Dermis microvascular lymphatic vessel endothelial cell (primary cell): Measurements from ENCODE around the gene SMC4. TPM values are rescaled to one million over a fixed set of nuclear protein-coding genes. Genes with fewer than 3 reads are reported as not detected.
"Not testable (repeated sequence)": the region's sequence is repeated elsewhere in the genome, so short reads cannot be mapped to it uniquely, and the experiment has no call there.

Experiments used
- DNase-seq, 2 donors: peaks; one replicate each; pipeline versions ENCODE4 v3.0.0 to v3.0.0-alpha.2; 2010; ENCODE audit warnings: low read depth in 2 of 2
- total RNA-seq: library from RNA; depleted of rRNA; stranded (reverse); fragments of >200 nt; gene quantifications from 2 replicates; pipeline ENCODE4 v1.2.1, GENCODE V29; 2014

The SMC4 gene
- total RNA-seq, 1 donor from 2014 or later: 49.7 TPM

DNA sequence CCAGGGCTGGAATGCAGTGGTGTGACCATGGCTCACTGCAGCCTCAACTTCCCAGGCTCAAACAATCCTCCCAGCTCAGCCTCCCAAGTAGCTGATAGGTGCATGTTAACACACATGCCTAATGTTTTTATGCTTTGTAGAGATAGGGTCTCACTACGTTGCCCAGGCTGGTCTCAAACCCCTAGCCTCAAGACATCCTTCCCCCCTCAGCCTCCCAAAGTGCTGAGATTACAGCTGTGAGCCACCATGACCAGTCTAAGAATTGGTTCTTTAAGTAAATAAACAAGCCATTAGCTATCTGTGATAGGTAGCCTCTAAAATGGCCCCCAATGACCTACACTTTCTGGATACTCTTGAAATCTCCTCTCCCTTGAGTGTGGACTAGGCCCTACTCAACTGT, 46.4 kb downstream of the SMC4 start:
- DNase-seq: no peak

DNA sequence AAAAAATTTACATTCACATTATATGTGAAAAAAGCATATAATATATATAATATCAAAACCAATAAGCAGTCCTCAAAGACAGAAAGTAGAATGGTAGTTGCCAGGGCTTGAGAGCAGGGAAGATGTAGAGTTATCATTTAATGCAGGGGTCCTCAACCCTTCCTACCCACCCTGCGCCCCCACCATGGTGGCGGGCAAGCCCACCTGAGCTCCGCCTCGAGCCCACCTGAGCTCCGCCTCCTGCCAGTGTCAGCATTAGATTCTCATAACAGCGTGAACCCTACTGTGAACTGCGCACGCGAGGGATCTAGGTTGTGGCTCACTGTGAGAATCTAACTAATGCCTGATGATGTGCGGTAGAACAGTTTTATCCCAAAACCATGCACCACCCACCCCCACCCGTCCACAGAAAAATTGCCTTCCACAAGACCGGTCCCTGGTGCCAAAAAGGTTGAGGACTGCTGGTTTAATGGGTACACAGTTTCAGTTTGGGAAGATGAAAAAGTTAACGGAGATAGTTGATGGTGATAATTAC, 47.1 kb downstream of the SMC4 start:
- no peak for DNase-seq

- DNase-seq: no peak
Measured at GRCh38 chr3:160447544-160447943, 48.1 kb downstream of the SMC4 start.

GRCh38 chr3:160448845-160449635, 49.6 kb downstream of the SMC4 start:
- DNase-seq: peak; percentile 27 to 66

DNA sequence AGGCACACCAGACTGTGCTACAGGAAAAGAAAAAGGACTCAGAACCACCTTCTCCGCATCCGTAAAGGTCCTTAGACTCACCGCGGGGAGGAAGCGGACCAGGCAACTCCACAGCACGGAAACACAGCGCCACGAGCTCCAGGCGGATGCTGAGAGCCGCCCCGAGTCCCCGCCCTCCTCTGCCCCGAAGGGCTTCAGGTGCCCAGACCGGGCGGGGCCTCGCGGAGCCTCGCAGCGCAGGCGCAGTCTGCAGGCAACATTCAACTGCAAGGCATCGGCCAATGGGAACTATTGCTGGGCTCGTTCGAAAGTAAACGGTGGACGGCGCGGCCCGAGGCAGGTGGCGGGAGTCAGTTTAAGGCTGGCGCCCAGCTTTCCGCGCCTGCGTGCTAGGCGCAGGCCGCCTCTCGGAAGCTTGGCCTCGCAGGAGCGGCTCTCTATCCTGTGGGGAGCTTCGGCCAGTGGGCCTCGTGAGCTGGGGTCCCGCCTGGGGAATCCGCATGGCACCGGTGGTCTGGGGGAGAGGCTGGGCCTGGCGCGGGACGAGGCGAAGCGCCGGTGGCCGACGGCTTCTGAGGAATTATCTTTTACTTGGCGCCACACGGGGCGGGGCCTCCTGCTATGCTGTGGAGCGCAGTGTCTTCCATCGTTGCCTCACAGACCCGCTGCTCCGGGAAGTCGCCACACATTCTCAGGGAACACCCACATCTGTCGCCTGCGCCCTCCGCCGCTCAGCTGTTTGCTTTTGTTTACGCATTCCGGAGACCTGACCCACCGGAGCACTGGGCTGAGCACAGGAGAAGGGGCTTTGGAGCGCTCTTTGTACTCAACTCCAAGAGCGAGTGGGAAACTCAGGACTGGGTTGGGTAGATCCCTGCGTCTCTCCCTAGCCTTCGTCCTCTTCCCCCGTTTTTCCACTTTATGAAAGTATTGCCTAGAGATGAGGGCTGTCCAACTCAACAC, 50.5 kb downstream of the SMC4 start, which contains the start of gene TRIM59:
TSS of gene TRIM59 (minus strand) at position 151 of the 963 bp plus-strand sequence. CDS start 10,603 bp downstream, outside the sequence.
- DNase-seq: peak; percentile 91 to 96

GRCh38 chr3:160450846-160451245, 51.4 kb downstream of the SMC4 start:
- no peak for DNase-seq

DNA sequence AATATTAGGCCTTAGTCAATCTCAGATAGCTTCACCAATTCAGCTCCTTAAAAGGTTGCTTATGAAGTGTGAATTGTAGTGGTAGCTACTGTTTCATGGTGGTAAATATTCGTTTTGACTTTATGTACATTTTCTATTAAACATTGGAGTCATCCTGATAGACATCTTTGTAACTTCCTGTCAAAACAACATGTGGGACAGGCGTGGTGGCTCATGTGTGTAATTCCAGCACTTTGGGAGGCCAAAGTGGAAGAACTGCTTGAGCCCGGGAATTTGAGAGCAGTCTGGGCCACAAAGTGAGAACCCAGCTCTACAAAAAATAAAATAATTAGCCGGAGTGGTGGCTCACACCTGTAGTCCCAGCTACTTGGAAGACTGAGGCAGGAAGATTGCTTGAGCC, 52.2 kb downstream of the SMC4 start:
- DNase-seq: peak; percentile 4 to 17

DNA sequence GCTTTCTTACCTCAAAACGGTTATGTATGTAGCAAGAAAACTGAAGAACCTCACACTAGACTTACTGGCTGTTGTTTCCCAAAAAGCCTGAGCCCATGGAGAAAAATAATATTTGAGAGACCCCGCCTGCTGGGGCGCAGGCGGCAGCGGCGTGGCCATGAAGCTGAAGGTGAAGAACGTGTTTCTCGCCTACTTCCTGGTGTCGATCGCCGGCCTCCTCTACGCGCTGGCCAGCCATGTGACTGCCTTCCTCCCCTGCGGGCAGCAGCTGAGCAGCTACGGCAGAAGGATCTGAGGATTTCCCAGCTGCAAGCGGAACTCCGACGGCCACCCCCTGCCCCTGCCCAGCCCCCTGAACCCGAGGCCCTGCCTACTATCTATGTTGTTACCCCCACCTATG, 52.8 kb downstream of the SMC4 start:
- DNase-seq: not testable (repeated sequence)

- DNase-seq: no peak
Measured at GRCh38 chr3:160454995-160455394, 55.5 kb downstream of the SMC4 start.

- no peak for DNase-seq
Measured at GRCh38 chr3:160455846-160456245, 56.4 kb downstream of the SMC4 start.

DNA sequence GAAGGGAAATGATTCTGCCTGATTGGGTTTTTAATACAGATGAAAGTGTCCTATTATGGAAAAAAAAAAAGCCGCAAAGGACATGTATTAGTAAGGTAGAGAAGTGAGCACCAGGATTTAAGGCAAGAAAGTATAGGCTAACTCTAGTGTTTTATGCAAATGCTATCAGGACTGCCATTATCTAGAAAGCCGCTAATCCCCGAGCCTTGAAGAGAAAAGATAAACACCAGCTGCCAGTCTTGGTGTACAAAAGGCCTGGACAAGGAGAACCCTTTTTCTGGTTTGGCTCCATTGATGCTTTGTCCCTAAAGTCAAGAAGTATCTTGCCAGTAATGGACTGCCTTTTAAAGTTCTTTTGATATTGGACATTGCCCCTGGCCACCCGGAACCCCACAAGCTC, 58.7 kb downstream of the SMC4 start:
- DNase-seq: no peak

GRCh38 chr3:160459450-160459970, 60.1 kb downstream of the SMC4 start:
- DNase-seq: no peak

DNA sequence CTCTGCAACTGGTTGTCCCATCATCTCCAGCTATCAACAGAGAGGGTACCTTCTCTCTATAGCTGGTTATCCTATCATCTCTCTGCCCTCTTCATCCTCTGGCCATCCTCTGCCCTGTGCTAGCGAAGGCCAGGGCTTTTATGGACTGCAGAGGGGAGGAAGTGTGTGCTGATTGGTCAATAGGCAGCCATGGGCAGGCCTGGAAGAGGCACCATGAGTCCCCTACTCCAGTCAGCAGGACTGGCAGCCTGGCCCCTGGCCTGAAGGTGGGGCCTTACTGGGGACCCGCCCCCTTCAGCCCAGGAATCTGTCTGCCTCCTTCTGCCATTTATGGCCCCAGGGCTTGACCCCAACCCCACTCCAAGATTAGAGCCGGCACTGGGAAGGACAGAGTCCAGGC, 60.6 kb downstream of the SMC4 start:
- DNase-seq: no peak

DNA sequence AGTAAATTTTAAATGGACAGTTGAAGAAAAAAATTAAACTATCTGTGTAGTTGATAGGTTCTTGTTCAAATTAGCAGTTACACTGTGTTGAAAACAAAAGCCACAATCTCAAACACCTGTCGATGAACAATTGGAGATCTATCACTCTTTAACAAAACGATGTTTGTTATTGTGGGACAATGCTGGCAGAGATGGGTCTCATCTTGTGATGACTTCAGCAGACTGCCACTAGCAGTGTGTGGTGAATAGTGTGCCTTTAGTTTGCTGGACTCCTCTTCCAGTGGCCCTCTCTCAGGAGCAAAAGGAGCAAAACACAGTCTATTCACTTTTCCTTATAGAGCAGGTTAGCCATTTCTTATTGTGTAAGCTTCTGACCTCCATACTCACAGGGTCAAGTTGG, 64.9 kb downstream of the SMC4 start:
- DNase-seq: no peak

DNA sequence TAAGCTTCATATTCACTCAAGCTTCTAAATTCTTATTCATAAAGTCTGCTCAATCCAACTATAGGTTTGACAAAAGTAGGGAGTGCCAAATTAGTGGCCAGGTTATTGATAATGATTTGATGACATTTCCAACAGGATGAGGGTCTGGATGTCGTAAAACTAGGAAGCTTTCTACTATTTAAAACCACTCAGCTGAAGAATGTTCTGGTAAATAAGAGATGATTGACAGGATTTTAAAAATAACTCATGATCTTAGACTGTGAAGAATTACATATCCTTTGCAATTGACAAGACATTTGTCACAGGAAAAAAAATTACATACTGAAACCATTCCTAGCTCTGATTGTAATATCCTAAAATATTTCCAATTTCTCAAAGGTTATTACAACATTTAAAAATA, 65.5 kb downstream of the SMC4 start:
- DNase-seq: no peak

GRCh38 chr3:160470181-160470580, 70.7 kb downstream of the SMC4 start:
- DNase-seq: no peak

DNA sequence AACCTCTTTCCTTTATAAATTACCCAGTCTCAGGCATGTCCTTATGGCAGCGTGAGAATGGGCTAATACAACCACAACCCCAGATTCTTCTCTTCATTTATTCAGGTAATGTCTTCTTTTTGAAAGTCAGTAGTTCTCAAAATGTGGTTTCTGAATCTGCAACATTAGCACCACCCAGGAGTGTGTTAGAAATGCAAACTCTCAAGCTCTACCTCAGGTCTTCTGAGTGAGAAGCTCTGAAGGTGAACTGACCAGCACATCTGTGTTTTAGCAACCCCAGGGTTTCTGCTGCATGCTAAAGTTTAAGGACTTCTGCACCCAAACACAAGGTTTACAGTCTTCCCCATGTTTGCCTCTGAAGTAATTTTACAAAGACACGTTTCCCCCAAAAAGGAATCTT, 72.4 kb downstream of the SMC4 start:
- no peak for DNase-seq

- no peak for DNase-seq
Measured at GRCh38 chr3:160472344-160472743, 72.9 kb downstream of the SMC4 start.

DNA sequence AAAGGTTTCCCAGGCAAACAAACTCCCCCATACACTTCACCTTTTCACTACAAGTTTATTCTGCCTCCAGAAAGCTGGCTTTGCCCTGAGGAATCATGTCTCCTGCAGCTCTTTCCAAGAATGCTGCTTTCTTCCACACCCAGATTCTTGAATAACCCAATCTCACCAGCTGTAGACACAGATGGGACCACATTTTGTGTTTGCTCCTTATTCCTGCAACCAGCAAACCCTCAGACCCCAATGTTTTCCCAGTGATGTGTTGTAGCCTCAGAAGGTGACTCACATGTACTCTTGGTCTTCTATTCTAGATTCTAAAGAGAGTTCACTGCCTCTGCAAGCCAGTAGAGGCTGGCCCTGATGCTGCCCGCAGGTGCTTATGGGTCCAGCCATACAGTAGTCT, 73.8 kb downstream of the SMC4 start:
- no peak for DNase-seq

DNA sequence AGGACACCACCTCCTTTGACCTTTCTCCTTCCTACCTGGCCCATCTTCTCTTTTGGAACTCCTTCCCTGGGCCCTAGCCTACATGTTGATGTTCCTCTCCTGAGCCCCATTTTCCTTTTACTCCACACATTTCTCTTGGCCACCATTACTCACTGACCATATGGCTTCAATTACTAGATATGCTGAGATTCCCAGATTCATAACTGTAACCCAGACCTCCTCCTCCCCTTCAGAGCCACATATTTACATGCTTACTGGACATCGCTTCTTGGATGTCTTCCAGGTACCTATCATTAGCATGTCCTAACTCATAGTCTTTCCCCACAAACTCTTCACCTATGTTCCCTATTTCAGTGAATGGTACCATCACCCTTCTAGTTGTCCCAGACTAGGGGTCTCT, 74.5 kb downstream of the SMC4 start:
- no peak for DNase-seq

DNA sequence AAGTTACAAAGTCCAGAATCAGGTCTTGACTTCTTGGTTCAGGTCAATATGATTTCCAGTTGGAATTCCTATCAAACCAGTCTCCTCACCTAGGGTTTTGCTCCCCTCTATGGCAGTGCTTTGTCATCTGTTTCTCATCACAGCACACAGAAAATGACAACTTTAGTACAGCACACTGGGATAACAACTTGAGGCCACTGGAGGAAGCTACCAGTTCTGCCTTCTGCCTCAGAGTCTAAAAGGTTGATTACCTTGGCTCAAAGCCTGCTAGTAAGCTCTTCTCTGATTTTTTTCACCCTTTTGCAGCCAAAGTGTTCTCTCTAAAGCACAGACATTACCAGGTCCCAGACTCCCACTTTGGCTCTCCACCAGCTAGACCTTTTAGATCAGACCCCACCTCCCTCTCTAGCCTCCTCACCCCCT, 75.0 kb downstream of the SMC4 start:
- DNase-seq: no peak

DNA sequence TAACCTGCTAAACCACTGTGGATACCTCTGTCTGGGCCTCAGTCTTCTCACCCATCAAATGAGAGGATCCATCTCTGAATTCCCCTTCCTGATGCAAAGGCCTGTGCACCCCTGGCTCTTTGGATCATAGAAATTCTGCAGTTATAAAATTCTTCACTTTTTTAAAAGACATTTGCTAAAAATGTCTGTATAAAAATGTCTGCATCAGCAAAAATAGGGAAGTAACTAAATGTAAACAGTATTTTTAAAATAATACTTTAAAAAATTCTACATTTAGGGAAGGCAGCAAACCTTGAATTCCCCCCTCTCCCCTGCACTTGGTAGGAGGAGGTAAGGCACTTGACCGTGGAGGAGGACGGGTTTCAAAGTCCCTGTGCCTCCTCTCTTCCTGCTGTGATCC, 75.7 kb downstream of the SMC4 start:
- no peak for DNase-seq
